Upper lobe of right lung (tissue), 1 donor: ENCODE measurements around the gene TEAD1. TPM values are rescaled to one million over a fixed set of nuclear protein-coding genes. Genes with fewer than 3 reads are reported as not detected.

Experiments
- ATAC-seq: fragments of 200-7000 bp; cut with Tn5 transposase; one replicate; pipeline ENCODE4 v1.9.1; 2020; ENCODE audit warnings: mild to moderate bottlenecking, moderate library complexity
- DNase-seq: peaks from one replicate; pipeline ENCODE4 v3.0.0-alpha.2; 2020
- H3K27ac ChIP-seq: fragments of 200-600 bp; one replicate; pipeline ENCODE4 v1.8.0; 2022
- H3K27me3 ChIP-seq: fragments of 200-600 bp; one replicate; pipeline ENCODE4 v1.8.0; 2022; ENCODE audit warnings: mild to moderate bottlenecking
- H3K36me3 ChIP-seq: fragments of 200-600 bp; one replicate; pipeline ENCODE4 v1.8.0; 2022
- H3K4me1 ChIP-seq: fragments of 200-600 bp; one replicate; pipeline ENCODE4 v1.8.0; 2022
- H3K4me3 ChIP-seq: fragments of 200-600 bp; one replicate; pipeline ENCODE4 v1.8.0; 2022; ENCODE audit warnings: mild to moderate bottlenecking
- H3K9me3 ChIP-seq: fragments of 200-600 bp; one replicate; pipeline ENCODE4 v1.8.0; 2022
- intact Hi-C: fragments of 100-400 bp; cut with DNase I; formaldehyde crosslinking; loops from one replicate; pipeline ENCODE4 v1.11.0; 2022
- total RNA-seq: library from RNA; stranded (reverse); fragmentation: NEBNext Ultra II Directional; extraction: Animal tissue kit (Norgen Biotek cat#: 25700); gene quantifications from one replicate; pipeline ENCODE4 v1.2.1, GENCODE V29; 2021
- TF ChIP-seq, protein P1 (sequence below): fragments of 200-600 bp; IDR thresholded peaks from one replicate; pipeline ENCODE4 v1.8.0; 2022; ENCODE audit warnings: antibody characterized with exemption
- donor health status: DM: no; HTN: yes; CAD: no; lungs with severe emphysema.

TEAD1 gene
- total RNA-seq, 1 donor from 2014 or later = 72.3 TPM

DNA sequence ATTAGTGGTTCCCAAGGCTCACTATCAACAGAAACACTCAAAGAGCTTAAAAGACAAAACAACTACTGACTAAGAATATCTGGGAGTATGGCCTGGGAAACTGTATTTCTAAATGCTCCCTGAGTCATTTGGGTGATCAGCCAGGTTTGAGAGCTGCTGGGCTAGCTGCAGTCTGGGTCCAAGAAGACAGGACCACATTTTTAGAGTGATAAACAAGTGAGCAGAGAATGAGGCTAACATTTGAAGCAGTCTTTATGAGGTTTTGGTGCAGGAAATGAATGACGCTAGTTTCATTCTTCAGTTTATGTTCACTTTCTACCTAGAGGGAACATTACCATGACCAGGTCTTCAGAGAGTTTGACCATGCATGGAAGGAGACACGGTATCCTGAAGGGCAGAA is 97.7 kb downstream of the TEAD1 start:
- Histone ChIP-seq H3K36me3 (no peaks in the 10 kb centered on the region), H3K4me3 (no peak overlapping the region), H3K27me3 (no peaks in the 10 kb centered on the region), H3K9me3 (no peaks in the 10 kb centered on the region), H3K4me1 (no peaks in the 10 kb centered on the region), H3K27ac (no peak overlapping the region)
- intact Hi-C loops = no loop called here
- ATAC-seq (no peak), DNase-seq (no peak)
- TF ChIP-seq, protein P1, sequence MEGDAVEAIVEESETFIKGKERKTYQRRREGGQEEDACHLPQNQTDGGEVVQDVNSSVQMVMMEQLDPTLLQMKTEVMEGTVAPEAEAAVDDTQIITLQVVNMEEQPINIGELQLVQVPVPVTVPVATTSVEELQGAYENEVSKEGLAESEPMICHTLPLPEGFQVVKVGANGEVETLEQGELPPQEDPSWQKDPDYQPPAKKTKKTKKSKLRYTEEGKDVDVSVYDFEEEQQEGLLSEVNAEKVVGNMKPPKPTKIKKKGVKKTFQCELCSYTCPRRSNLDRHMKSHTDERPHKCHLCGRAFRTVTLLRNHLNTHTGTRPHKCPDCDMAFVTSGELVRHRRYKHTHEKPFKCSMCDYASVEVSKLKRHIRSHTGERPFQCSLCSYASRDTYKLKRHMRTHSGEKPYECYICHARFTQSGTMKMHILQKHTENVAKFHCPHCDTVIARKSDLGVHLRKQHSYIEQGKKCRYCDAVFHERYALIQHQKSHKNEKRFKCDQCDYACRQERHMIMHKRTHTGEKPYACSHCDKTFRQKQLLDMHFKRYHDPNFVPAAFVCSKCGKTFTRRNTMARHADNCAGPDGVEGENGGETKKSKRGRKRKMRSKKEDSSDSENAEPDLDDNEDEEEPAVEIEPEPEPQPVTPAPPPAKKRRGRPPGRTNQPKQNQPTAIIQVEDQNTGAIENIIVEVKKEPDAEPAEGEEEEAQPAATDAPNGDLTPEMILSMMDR = no peak

DNA sequence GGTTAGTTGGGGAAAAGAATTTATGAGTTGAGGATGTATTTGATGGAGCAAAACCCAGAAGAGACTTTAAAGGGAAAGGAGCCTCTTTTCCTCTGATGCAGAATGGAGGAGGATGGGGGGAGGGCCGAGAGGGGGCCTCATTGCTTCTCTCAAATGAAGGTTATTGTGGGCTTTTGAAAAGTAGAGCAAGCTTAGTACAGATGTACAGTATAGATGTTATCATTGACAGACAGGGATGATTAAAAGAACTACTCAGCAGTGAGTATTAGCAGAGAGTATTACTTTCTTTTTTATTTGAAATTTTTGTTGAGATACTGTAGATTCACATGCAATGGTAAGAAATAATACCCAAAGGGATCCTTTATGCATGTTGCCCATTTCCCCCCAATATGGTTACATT is 98.1 kb downstream of the TEAD1 start:
- Histone ChIP-seq H3K36me3 (no peaks in the 10 kb centered on the region), H3K4me1 (no peaks in the 10 kb centered on the region), H3K27me3 (no peaks in the 10 kb centered on the region), H3K4me3 (no peak overlapping the region), H3K27ac (no peak overlapping the region), H3K9me3 (no peaks in the 10 kb centered on the region)
- TF ChIP-seq, protein P1 = no peak
- intact Hi-C loops = no loop called here
- DNase-seq (no peak), ATAC-seq (no peak)

DNA sequence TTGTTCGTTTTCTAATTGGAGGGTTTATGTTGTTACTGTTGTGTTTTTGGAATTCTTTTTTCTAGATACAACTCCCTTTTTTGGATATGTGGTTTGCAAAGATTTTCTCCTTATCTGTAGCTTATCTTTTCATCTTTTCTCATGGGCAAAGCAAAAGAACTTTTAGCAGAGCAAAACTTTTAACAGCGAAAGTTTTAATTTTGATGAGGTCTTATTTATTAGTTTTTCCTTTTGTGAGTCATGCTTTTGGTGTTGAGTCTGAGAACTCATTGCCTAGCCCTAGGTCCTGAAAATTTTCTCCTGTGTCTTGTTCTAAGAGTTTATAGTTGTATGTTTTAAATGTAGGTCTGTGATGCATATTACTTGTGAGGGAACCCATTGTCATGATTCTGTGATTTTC is 99.4 kb downstream of the TEAD1 start:
- no peaks in the 10 kb centered on the region for H3K4me1 ChIP-seq
- no peak overlapping the region for H3K4me3 ChIP-seq
- H3K36me3 ChIP-seq = no peaks in the 10 kb centered on the region
- no peaks in the 10 kb centered on the region for H3K9me3 ChIP-seq
- no peak for ATAC-seq
- TF ChIP-seq, protein P1 = no peak
- no peak for DNase-seq
- no peak overlapping the region for H3K27ac ChIP-seq
- no peaks in the 10 kb centered on the region for H3K27me3 ChIP-seq
- intact Hi-C loops = no loop called here

- ATAC-seq = no peak
- TF ChIP-seq, protein P1 = no peak
- Histone ChIP-seq H3K27me3 (no peaks in the 10 kb centered on the region), H3K9me3 (no peaks in the 10 kb centered on the region), H3K27ac (no peak overlapping the region), H3K36me3 (no peaks in the 10 kb centered on the region), H3K4me3 (no peak overlapping the region), H3K4me1 (no peaks in the 10 kb centered on the region)
- intact Hi-C loops = no loop called here
- DNase-seq = no peak
Observed at GRCh38 chr11:12775955-12776354, 101.7 kb downstream of the TEAD1 start.

DNA sequence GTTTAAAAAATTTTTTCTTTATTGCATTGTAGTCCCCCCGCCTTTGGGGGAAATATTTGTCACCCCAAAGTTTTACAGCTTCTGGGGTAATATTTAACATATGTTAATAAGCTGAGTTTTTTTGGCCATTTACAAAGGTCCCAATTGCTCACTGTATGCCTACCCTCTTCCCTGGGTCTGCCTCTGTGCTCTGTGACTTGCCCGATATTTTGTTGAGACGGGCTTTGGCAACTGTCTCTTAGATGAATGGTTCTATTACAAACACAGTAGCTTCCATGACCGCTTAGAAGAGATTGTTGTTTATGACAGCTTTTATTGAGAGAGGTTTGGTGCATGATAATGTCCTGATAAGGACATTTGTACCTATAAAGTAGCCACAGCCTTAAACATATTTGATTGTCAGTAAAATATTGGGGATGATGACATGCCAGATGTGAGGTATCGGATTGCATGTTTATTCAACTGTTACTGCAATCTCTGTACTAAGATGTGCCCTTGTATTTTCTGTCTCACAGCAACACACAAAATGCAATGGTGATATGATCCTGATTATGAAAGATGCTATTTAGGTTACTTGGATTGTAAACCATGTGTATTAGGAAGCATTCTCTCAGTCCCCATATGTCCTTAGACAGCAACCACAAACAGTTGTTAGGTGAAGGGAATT is 103.1 kb downstream of the TEAD1 start:
- DNase-seq (no peak), ATAC-seq (no peak)
- Histone ChIP-seq H3K27me3 (no peaks in the 10 kb centered on the region), H3K9me3 (no peaks in the 10 kb centered on the region), H3K36me3 (no peaks in the 10 kb centered on the region), H3K4me1 (no peaks in the 10 kb centered on the region), H3K4me3 (no peak overlapping the region), H3K27ac (no peak overlapping the region)
- TF ChIP-seq, protein P1 = no peak
- intact Hi-C loops = no loop called here
